H1 (cell line): ENCODE results near the gene SHQ1. TPM values are rescaled to one million over a fixed set of nuclear protein-coding genes. Genes with fewer than 3 reads are reported as not detected.

Experiments
- ATF2 ChIP-seq: IDR thresholded peaks from 2 replicates; pipeline ENCODE4 v1.6.1; 2012; ENCODE audit warnings: low read length, inconsistent platforms
- EGR1 ChIP-seq: IDR thresholded peaks from 2 replicates; pipeline ENCODE4 v1.6.1; 2011; ENCODE audit warnings: low read depth, low read length, borderline replicate concordance
- SP2 ChIP-seq: IDR thresholded peaks from 2 replicates; pipeline ENCODE4 v1.6.1; 2012; ENCODE audit warnings: mild to moderate bottlenecking, low read length, inconsistent platforms
- polyA plus RNA-seq, 7 experiments: library from polyadenylated mRNA; depleted of rRNA in 3 of 7; stranded (reverse) in 5 of 7; unstranded in 2 of 7; fragments of >200 nt in 5 of 7; fragments of 200-250 nt in 2 of 7; gene quantifications; 1 replicate in 5 of 7; 2 replicates in 1 of 7; 4 replicates in 1 of 7; pipeline versions ENCODE4 v1.2.1 to v1.2.3, GENCODE V29; 2011 to 2013; ENCODE audit warnings: missing spikeins in 2 of 7, mixed read lengths in 2 of 7
- total RNA-seq: library from RNA; stranded (reverse); fragmentation: NEBNext Ultra II Directional; extraction: Animal tissue kit (Norgen Biotek cat#: 25700); gene quantifications from 2 replicates; pipeline ENCODE4 v1.2.1, GENCODE V29; 2021

SHQ1 gene
- total and polyA plus RNA-seq, 2 of the 8 experiments (the other 6 are each of a cell fraction or from before 2014, with no cell fraction given) = 10.7 to 34.4 TPM

DNA sequence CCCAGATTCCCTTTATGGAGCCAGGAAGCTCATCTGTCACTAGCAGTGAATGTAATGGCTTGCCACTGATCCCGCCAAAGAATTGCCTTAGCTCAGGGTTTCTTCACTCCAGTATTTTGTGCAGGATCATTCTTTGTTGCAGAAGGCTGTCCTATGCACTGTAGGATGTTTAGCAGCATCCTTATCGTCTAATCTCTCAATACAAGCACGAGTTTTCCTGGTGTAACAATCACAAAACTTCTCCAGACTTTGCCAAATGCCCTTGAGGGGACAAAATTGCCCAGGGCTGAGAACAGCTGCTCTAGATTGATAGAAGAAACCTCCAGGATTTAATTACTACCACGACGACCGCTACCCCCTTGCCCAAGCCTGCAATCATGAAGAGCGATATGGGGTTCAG, 6.8 kb upstream of the SHQ1 start (continued):
- TF ChIP-seq SP2 = no peak
- TF ChIP-seq ATF2 = no peak
- no peak for TF ChIP-seq EGR1
